Large intestine (tissue), 3 donors: ENCODE data around the gene DSCAML1. TPM values are rescaled to one million over a fixed set of nuclear protein-coding genes. Genes with fewer than 3 reads are reported as not detected.
A peak's percentile ranks its signal among the peaks of the same experiment; 100 is the strongest.
"Not testable (repeated sequence)": the region's sequence is repeated elsewhere in the genome, so short reads cannot be mapped to it uniquely, and the experiment has no call there.

Experiments
- DNase-seq, 2 donors: peaks; one replicate each; pipeline versions ENCODE4 v3.0.0 to v3.0.0-alpha.2; 2013
- H3K27ac ChIP-seq: one replicate; pipeline ENCODE4 v1.5.1; 2013; ENCODE audit warnings: low read length
- H3K27me3 ChIP-seq: 2 replicates; pipeline ENCODE4 v1.6.1; 2013; ENCODE audit warnings: low read length; ENCODE audit not compliant: control insufficient read depth, insufficient read depth
- H3K36me3 ChIP-seq: 2 replicates; pipeline ENCODE4 v1.6.1; 2013; ENCODE audit warnings: low read length; ENCODE audit not compliant: control insufficient read depth, insufficient read depth
- H3K4me1 ChIP-seq: one replicate; pipeline ENCODE4 v1.6.1; 2013; ENCODE audit warnings: low read length; ENCODE audit not compliant: control insufficient read depth, insufficient read depth
- H3K4me3 ChIP-seq: one replicate; pipeline ENCODE4 v1.5.1; 2013; ENCODE audit warnings: low read length
- H3K9me3 ChIP-seq: one replicate; pipeline ENCODE4 v1.6.1; 2013; ENCODE audit warnings: mild to moderate bottlenecking, low read depth, low read length, moderate library complexity; ENCODE audit not compliant: control insufficient read depth
- WGBS: methylation state at CpG from one replicate; pipeline ENCODE4 v1.1.5; 2013; ENCODE audit warnings: low lambda C conversion rate; ENCODE audit not compliant: insufficient coverage; 5-methylcytosine and 5-hydroxymethylcytosine counted together
- polyA plus RNA-seq: library from polyadenylated mRNA; unstranded; fragments of 120-200 nt; gene quantifications from one replicate; pipeline ENCODE4 v1.2.1, GENCODE V29; 2013

DSCAML1 gene
- polyA plus RNA-seq, 1 donor, result 1.6 TPM

DNA sequence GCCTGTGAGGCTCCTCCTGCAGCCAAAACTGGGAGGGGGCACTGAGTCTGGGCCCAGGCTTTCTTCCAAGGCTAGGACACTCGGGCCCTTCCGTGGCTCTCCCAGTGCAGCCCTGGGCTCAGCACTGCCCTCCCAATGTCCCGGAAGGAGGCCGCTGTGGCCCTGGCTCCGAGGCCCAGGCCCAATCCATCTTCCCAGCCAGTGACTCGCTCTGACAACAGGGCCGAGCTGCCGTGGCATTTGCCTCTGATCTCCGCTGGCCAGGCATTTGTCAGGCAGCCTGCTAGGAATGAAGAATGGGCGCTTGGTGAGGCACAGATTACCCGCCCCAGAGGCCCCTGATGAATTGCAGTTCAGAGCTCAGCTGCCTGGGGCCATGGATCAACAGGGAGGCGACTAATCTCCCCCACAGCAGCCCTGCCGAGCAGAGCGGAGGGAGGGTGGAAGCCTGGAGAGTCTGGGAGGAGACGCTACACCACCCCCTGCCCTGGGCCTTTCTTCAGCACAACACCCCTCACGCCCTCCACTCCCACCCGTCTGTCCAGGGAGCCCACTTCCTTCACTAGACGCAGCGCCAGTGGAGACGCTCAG, 19.2 kb upstream of the DSCAML1 start:
- no peak overlapping the region for H3K4me3 ChIP-seq
- no CpG with 5 or more reads among the region's 20 CpGs for WGBS
- peak; percentile 70 to 87 for DNase-seq
- peaks cover 68% of the 10 kb centered on the region for H3K4me1 ChIP-seq
- H3K27me3 ChIP-seq, result no peaks in the 10 kb centered on the region
- no peaks in the 10 kb centered on the region for H3K9me3 ChIP-seq
- H3K36me3 ChIP-seq, result no peaks in the 10 kb centered on the region
- peak overlapping the region; percentile 85 for H3K27ac ChIP-seq

- Histone ChIP-seq H3K36me3 (no peaks in the 10 kb centered on the region), H3K4me1 (peaks cover 64% of the 10 kb centered on the region), H3K27ac (peak overlapping the region; percentile 85), H3K9me3 (no peaks in the 10 kb centered on the region), H3K4me3 (no peak overlapping the region), H3K27me3 (no peaks in the 10 kb centered on the region)
- DNase-seq, result peak in 1 of 2 donors; percentile 56
- no CpG with 5 or more reads among the region's 7 CpGs for WGBS
Observed at GRCh38 chr11:117815262-117815803, 18.3 kb upstream of the DSCAML1 start.

DNA sequence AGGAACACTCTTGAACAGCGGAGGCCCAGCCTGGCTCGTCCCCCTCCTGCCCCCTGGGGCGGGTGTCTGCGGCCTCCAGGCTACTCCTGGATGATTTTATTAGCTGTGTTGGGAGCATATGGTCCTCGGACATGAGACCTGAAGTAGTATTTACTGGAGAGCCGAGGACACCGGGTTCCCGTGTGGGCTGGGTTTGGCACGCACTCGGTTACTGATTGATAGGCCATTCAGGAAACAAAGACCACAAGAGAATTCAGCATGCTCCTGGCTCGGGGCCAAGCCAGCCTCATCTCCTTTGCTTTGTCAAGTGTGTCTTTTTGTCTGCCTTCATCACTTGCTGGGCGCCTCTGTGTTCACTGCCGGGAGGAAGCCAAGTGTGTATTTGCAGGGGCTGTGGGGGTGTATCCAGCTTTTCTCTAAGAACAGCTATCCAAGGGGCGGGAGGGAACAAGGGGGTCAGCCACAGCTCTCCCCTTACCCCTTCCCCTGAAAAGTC, 17.8 kb upstream of the DSCAML1 start:
- no peaks in the 10 kb centered on the region for H3K36me3 ChIP-seq
- H3K9me3 ChIP-seq, result no peaks in the 10 kb centered on the region
- DNase-seq, result peak; percentile 89 to 96
- H3K4me1 ChIP-seq, result peaks cover 59% of the 10 kb centered on the region
- WGBS, result no CpG with 5 or more reads among the region's 14 CpGs
- H3K27ac ChIP-seq, result peak overlapping the region; percentile 85
- no peak overlapping the region for H3K4me3 ChIP-seq
- no peaks in the 10 kb centered on the region for H3K27me3 ChIP-seq

DNA sequence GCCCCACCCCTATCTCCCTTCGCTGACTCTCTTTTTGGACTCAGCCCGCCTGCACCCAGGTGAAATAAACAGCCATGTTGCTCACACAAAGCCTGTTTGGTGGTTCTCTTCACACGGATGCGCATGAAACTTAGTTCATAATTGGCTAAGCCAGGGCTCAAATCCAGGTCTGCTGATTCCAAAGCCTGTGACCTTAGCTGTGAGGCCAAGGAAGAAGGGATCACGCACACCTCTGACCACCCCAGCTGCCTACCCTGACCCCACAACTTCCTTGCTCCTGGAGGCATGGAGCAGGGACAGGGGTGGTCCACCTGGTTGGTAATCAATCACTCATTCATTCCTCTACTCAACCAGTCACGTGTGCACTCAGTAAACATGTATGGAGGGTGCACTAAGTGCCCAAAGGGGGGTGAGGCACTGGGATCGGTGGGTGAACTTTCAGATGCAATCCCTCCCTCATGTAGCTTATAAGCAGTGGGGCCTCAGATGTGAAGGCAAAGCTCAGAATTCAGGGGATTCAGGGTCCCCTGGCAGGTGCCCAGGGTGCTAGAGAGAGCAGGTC, 17.3 kb upstream of the DSCAML1 start:
- Histone ChIP-seq H3K27me3 (no peaks in the 10 kb centered on the region), H3K9me3 (no peaks in the 10 kb centered on the region), H3K36me3 (no peaks in the 10 kb centered on the region), H3K4me3 (no peak overlapping the region), H3K4me1 (peaks cover 53% of the 10 kb centered on the region), H3K27ac (peak overlapping the region; percentile 85)
- no CpG with 5 or more reads among the region's 7 CpGs for WGBS
- no peak for DNase-seq

GRCh38 chr11:117810056-117810451, 13.0 kb upstream of the DSCAML1 start:
- not testable (repeated sequence) for H3K36me3 ChIP-seq, H3K4me3 ChIP-seq, H3K27ac ChIP-seq, H3K27me3 ChIP-seq, H3K9me3 ChIP-seq, DNase-seq
- no CpG with 5 or more reads among the region's 12 CpGs for WGBS
- peaks cover 22% of the 10 kb centered on the region for H3K4me1 ChIP-seq

- no peak overlapping the region for H3K4me3 ChIP-seq
- peaks cover 16% of the 10 kb centered on the region for H3K4me1 ChIP-seq
- 80% methylated on average over 2 of the region's 22 CpGs for WGBS
- no peaks in the 10 kb centered on the region for H3K9me3 ChIP-seq
- no peaks in the 10 kb centered on the region for H3K36me3 ChIP-seq
- peak; percentile 73 to 79 for DNase-seq
- H3K27me3 ChIP-seq, result no peaks in the 10 kb centered on the region
- no peak overlapping the region for H3K27ac ChIP-seq
Observed at GRCh38 chr11:117809236-117810055, 12.4 kb upstream of the DSCAML1 start.

- peak in 1 of 2 donors; percentile 58 for DNase-seq
- no peak overlapping the region for H3K4me3 ChIP-seq
- peaks cover 10% of the 10 kb centered on the region for H3K4me1 ChIP-seq
- H3K27me3 ChIP-seq, result no peaks in the 10 kb centered on the region
- WGBS, result no CpG with 5 or more reads among the region's 12 CpGs
- no peaks in the 10 kb centered on the region for H3K9me3 ChIP-seq
- no peaks in the 10 kb centered on the region for H3K36me3 ChIP-seq
- H3K27ac ChIP-seq, result no peak overlapping the region
Observed at GRCh38 chr11:117808784-117809183, 11.8 kb upstream of the DSCAML1 start.

- Histone ChIP-seq H3K4me1 (peaks cover 10% of the 10 kb centered on the region), H3K27me3 (no peaks in the 10 kb centered on the region), H3K4me3 (no peak overlapping the region), H3K36me3 (no peaks in the 10 kb centered on the region), H3K27ac (no peak overlapping the region), H3K9me3 (no peaks in the 10 kb centered on the region)
- DNase-seq, result peak in 1 of 2 donors; percentile 59
- no CpG with 5 or more reads among the region's 22 CpGs for WGBS
Observed at GRCh38 chr11:117807482-117808327, 10.7 kb upstream of the DSCAML1 start.

DNA sequence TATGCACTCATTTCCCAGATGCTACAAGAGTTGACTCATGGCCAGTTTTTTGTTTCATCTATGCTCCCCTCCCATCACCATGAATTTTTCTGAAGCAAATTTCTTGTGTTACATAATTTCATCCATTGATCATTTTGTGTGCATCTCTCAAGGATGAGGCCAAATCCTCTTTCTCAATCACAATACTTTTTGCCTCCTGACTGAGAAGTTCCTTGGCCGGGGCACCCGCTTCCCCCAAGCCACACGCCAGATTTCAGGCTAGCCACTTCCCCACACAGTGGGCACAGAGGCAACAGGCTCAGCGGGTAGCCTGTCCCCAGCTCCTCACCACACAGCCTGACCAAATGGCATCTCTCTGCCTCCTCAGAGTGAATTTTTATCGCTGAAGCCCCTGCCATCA, 9.8 kb upstream of the DSCAML1 start:
- peaks cover 10% of the 10 kb centered on the region for H3K4me1 ChIP-seq
- WGBS, result no CpG with 5 or more reads among the region's 5 CpGs

DNA sequence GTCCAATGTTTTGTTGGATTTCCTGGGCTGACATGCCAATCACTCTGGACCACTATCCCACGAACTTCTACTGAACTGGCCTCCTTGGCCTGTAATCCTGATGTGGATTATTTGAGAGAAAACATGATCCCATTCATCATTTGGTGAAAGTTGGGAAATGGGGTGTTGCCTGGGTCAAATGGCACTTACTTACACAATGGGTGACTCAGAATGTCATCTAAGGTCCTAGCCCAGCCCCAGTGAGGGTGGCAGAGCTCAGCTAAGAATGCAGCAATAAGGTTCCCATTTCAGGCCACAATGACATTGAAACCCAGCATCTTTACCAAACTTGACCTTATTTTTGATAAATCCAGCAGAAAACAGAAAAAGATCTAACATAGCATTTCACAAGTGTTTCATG, 8.0 kb upstream of the DSCAML1 start:
- DNase-seq, result no peak
- Histone ChIP-seq H3K4me1 (peaks cover 10% of the 10 kb centered on the region), H3K27ac (no peak overlapping the region), H3K4me3 (no peak overlapping the region), H3K9me3 (no peaks in the 10 kb centered on the region), H3K36me3 (no peaks in the 10 kb centered on the region), H3K27me3 (no peaks in the 10 kb centered on the region)
- WGBS, result no CpG with 5 or more reads among the region's 1 CpG

More for the DNA sequence above, 9.8 kb upstream of the DSCAML1 start:
- H3K27ac ChIP-seq, result no peak overlapping the region
- no peaks in the 10 kb centered on the region for H3K9me3 ChIP-seq
- no peak overlapping the region for H3K4me3 ChIP-seq
- H3K27me3 ChIP-seq, result no peaks in the 10 kb centered on the region
- no peak for DNase-seq
- H3K36me3 ChIP-seq, result no peaks in the 10 kb centered on the region
